ENCODE measurements around the gene LINS1. TPM values are rescaled to one million over a fixed set of nuclear protein-coding genes. Genes with fewer than 3 reads are reported as not detected.

The LINS1 gene
- total and polyA plus RNA-seq, 10 of the 15 experiments (the other 5 are each of a cell fraction or from before 2014, with no cell fraction given) = 13.5 to 33.1 (median 20.3) TPM

GRCh38 chr15:100612539-100612938 lies 10.6 kb upstream of the LINS1 start (continued):
- TF ChIP-seq REST (IDR thresholded peaks at IDR 0.05; ENCODE audit: low read depth, low read length) = no peak

- peaks cover 67% of the 10 kb centered on the region for H3K79me2 ChIP-seq (ENCODE audit: control insufficient read depth, insufficient read depth, low read length)
- H2AFZ ChIP-seq (ENCODE audit: control insufficient read depth, low read depth, low read length) = peak overlapping the region; percentile 78
- FAIRE-seq (peak; percentile 84), DNase-seq (ENCODE audit: low read depth, low spot score) (peak; percentile 31), ATAC-seq (peak; percentile 78)
- CTCF ChIA-PET = interaction anchor here (0.6 to 1.1 kb wide), 4 partner anchors 26 to 406 kb away, joined by 4 read pairs; no protein-coding TSS in a partner anchor
- SMC1A ChIA-PET (ENCODE audit: uncharacterized antibody, unreplicated experiment) = interaction anchor here (1.4 to 1.6 kb wide), 2 partner anchors 11 to 405 kb away, joined by 3 to 6 read pairs; no protein-coding TSS in a partner anchor
- intact Hi-C loops (cut with micrococcal nuclease; ENCODE audit: unreplicated experiment) (loop anchor here (2.0 to 5.0 kb wide), 2 partner anchors 692 to 1049 kb away; partner anchors contain the start of genes SNRPA1 and TM2D3), in situ Hi-C loops (cut with MboI) (loop anchor here (25.0 kb wide), 1 partner anchor 1341 kb away; the partner anchor contains the start of gene LRRC28)
- peak overlapping the region; percentile 75 for H3K9ac ChIP-seq (ENCODE audit: control insufficient read depth, insufficient read depth, low read length)
- no TSS peak for BruUV-seq (replicated peaks)
- WGBS (ENCODE audit: insufficient coverage, insufficient replicate concordance, low lambda C conversion rate, missing lambda C conversion rate) = under 1% methylated on average over 16 of the region's 16 CpGs
- peaks cover 0 to 5% of the 10 kb centered on the region in 2 experiments; a peak in 3 of 4 replicates for H3K36me3 ChIP-seq (ENCODE audit: control insufficient read depth in 2 of 2, insufficient read depth in 2 of 2, low read length in 1 of 2)
- RAD21 ChIA-PET (ENCODE audit: unreplicated experiment) = interaction anchor here (0.9 to 1.5 kb wide), 3 partner anchors 24 to 405 kb away, joined by 3 to 5 read pairs (median 5); partner anchors contain the start of gene LRRK1
- H3K9me3 ChIP-seq (replicated peaks; ENCODE audit: control insufficient read depth, insufficient read depth, low read length) = no peaks in the 10 kb centered on the region
- peaks cover 10% of the 10 kb centered on the region for H3K4me1 ChIP-seq (ENCODE audit: control insufficient read depth, insufficient read depth, low read length)
- H3K4me3 ChIP-seq = peak overlapping the region; percentile 99
- peak overlapping the region; percentile 73 for H3K27ac ChIP-seq (ENCODE audit: control insufficient read depth, insufficient read depth)
- H4K20me1 ChIP-seq (ENCODE audit: control insufficient read depth, insufficient read depth) = no peaks in the 10 kb centered on the region
- POLR2A ChIA-PET = no interaction called here
- no peaks in the 10 kb centered on the region for H3K27me3 ChIP-seq (replicated peaks in 1 of 2; ENCODE audit: control insufficient read depth in 2 of 2, insufficient read depth in 2 of 2, low read length in 1 of 2)
- peak overlapping the region; percentile 85 for H3K4me2 ChIP-seq (ENCODE audit: control insufficient read depth, insufficient read depth)
- TF ChIP-seq NBN (IDR thresholded peaks at IDR 0.05) = 0 out of 2 replicates have a peak, but pooled peaks have one; percentile 14
- TF ChIP-seq NFYB (IDR thresholded peaks at IDR 0.05; ENCODE audit: insufficient read depth, low read depth, low read length) = peak; percentile 67
- no peak for TF ChIP-seq BACH1 (IDR thresholded peaks at IDR 0.05; ENCODE audit: borderline replicate concordance)
- TF ChIP-seq GATAD2B (conservative IDR thresholded peaks at IDR 0.05; ENCODE audit: low read depth) = 0 out of 2 replicates have a peak, but pooled peaks have one; percentile 5
- peak; percentile 58 for TF ChIP-seq SIN3A (IDR thresholded peaks at IDR 0.05; ENCODE audit: low read depth, low read length)
- 0 out of 2 replicates have a peak, but pooled peaks have one; percentile 17 for TF ChIP-seq CREB1 (IDR thresholded peaks at IDR 0.05; ENCODE audit: low read depth)
- TF ChIP-seq ZNF687 (IDR thresholded peaks at IDR 0.05) = no peak
- no peak for TF ChIP-seq ZBTB4 (CRISPR knock-in tag; IDR thresholded peaks at IDR 0.05)
Measured at GRCh38 chr15:100602823-100603393, 924 bp upstream of the LINS1 start.
